Ramos (cell line): ENCODE measurements around the gene UBL7.

Experiments used
- in situ Hi-C: fragments of 300-500 bp; cut with MboI; formaldehyde crosslinking; loops from one replicate; pipeline ENCODE4 v1.14.3; 2022; ENCODE audit warnings: low sequenced_read_pairs; ENCODE audit not compliant: unreplicated experiment

Gene UBL7

DNA sequence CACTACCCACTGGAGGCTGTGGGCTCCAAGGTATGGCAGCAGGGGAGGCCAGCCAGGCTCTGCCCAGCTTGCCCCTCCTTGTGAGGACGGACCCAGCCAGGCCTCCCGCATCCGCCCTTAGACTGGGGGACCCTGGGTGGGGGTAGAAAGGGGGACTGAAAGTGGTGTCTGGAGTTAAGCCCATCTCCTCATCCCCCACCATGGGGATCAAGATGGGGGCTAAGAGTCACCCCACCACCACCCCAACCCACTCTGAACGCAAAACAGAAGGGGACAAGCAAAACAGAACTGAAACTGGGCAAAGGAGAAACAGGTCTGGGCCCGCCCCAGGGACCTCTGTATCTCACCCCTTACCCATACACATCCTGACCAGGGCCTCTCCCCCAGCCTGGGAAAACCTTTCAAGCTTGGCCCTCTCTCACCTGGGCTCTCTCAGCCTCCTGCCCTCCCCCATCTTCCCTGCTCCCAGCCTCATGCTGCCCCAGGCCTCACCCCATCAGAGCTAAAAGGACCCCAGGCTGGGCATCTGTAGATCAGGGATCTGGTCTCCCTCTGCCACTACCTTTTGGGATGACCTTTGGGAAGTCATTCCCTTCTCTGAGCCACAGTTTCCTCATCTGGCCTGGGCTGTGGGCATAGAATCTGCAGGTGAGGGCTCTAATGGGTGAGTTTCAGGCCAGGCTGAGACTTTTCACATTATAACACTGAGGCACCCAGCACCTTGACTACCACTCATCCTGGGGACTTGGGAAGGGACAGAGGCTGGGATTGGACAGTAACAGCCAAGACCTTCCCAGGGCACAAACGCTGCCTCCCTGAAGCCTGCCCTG is 63.5 kb downstream of the UBL7 start:
- in situ Hi-C loops, result no loop called here

- in situ Hi-C loops, result no loop called here
Measured at GRCh38 chr15:74396445-74397238, 64.3 kb downstream of the UBL7 start.

DNA sequence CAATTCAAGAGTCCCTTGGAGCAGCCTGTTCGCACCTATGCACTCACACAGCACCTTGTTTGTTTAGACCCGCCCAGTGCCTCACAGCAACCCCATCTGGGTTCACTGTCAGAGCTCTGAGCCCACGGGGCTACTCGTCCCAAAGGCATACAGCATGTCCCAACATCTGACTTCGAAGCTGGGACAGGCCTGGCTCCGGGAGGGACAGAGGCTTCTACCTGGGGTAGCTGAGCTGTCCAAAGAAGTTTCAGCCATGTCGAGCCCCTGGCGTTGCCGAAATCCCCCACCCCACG is 64.9 kb downstream of the UBL7 start:
- in situ Hi-C loops, result no loop called here
